GM23248 (cell line): Measurements from ENCODE around the gene QPCTL. TPM values are rescaled to one million over a fixed set of nuclear protein-coding genes. Genes with fewer than 3 reads are reported as not detected.

Experiments used
- DNase-seq: peaks from one replicate; pipeline ENCODE4 v3.0.0-alpha.2; 2015
- H2AFZ ChIP-seq: fragments of 200-600 bp; sonication (generic); 2 replicates; pipeline ENCODE4 v1.6.1; 2016; ENCODE audit warnings: antibody characterized with exemption
- H3F3A ChIP-seq: fragments of 200-600 bp; sonication (generic); 2 replicates; pipeline ENCODE4 v1.6.1; 2016; ENCODE audit warnings: mild to moderate bottlenecking, antibody characterized with exemption, mixed run types; ENCODE audit not compliant: insufficient read depth
- H3K27ac ChIP-seq: fragments of 200-600 bp; sonication (generic); 2 replicates; pipeline ENCODE4 v1.5.1; 2016; ENCODE audit warnings: mild to moderate bottlenecking
- H3K27me3 ChIP-seq: fragments of 200-600 bp; sonication (generic); replicated peaks from 2 replicates; pipeline ENCODE4 v1.6.1; 2016; ENCODE audit warnings: mild to moderate bottlenecking; ENCODE audit not compliant: insufficient read depth
- H3K36me3 ChIP-seq: fragments of 200-600 bp; sonication (generic); 2 replicates; pipeline ENCODE4 v1.6.1; 2016; ENCODE audit warnings: low read depth, mild to moderate bottlenecking
- H3K4me1 ChIP-seq: fragments of 200-600 bp; sonication (generic); 2 replicates; pipeline ENCODE4 v1.6.1; 2016; ENCODE audit warnings: mild to moderate bottlenecking; ENCODE audit not compliant: insufficient read depth
- H3K4me2 ChIP-seq: fragments of 200-600 bp; sonication (generic); one replicate; pipeline ENCODE4 v1.6.1; 2016; ENCODE audit warnings: mild to moderate bottlenecking; ENCODE audit not compliant: unreplicated experiment
- H3K4me3 ChIP-seq: fragments of 200-600 bp; sonication (generic); 2 replicates; pipeline ENCODE4 v1.5.1; 2016; ENCODE audit warnings: mild to moderate bottlenecking
- H3K79me2 ChIP-seq: fragments of 200-600 bp; sonication (generic); 2 replicates; pipeline ENCODE4 v1.6.1; 2016; ENCODE audit warnings: mild to moderate bottlenecking; ENCODE audit not compliant: insufficient read depth
- H3K9ac ChIP-seq: fragments of 200-600 bp; sonication (generic); 2 replicates; pipeline ENCODE4 v1.6.1; 2016; ENCODE audit warnings: mild to moderate bottlenecking
- H3K9me2 ChIP-seq: fragments of 200-600 bp; sonication (generic); 2 replicates; pipeline ENCODE4 v1.6.1; 2016; ENCODE audit warnings: mixed run types, mild to moderate bottlenecking, moderate library complexity; ENCODE audit not compliant: insufficient read depth
- H3K9me3 ChIP-seq: fragments of 200-600 bp; sonication (generic); one replicate; pipeline ENCODE4 v1.6.1; 2017; ENCODE audit warnings: low read depth
- H4K20me1 ChIP-seq: fragments of 200-600 bp; sonication (generic); 2 replicates; pipeline ENCODE4 v1.6.0; 2016; ENCODE audit not compliant: insufficient read depth
- EZH2 ChIP-seq: fragments of 200-600 bp; sonication (generic); IDR thresholded peaks from 2 replicates; pipeline ENCODE4 v1.6.1; 2018; ENCODE audit warnings: antibody characterized with exemption, mild to moderate bottlenecking; ENCODE audit not compliant: insufficient read depth, poor library complexity, severe bottlenecking
- EZH2phosphoT487 ChIP-seq: fragments of 200-600 bp; sonication (generic); IDR thresholded peaks from 2 replicates; pipeline ENCODE4 v1.6.1; 2018; ENCODE audit warnings: antibody characterized with exemption, moderate library complexity, mild to moderate bottlenecking, low read depth; ENCODE audit not compliant: insufficient read depth
- WGBS, 2 experiments: methylation state at CpG; one replicate each; pipeline ENCODE4 v1.1.6; 2015 to 2017; ENCODE audit warnings: low lambda C conversion rate in 2 of 2, low coverage in 1 of 2; ENCODE audit errors: missing lambda C conversion rate in 2 of 2; 5-methylcytosine and 5-hydroxymethylcytosine counted together
- in situ Hi-C: fragments of 300-500 bp; cut with MboI; formaldehyde crosslinking; loops from 2 replicates; pipeline ENCODE4 v1.15.0; 2020
- polyA plus RNA-seq: library from polyadenylated mRNA; unstranded; fragments of >200 nt; fragmentation: Nextera tagmentation; extraction: Ambion mirVana; gene quantifications from 2 replicates; pipeline ENCODE4 v1.2.1, GENCODE V29; 2016
- total RNA-seq: library from RNA; depleted of rRNA; stranded (reverse); fragments of >200 nt; shearing (Covaris generic); gene quantifications from 2 replicates; pipeline ENCODE4 v1.2.3, GENCODE V29; 2014

The QPCTL gene
- total and polyA plus RNA-seq, 2 experiments from 2014 or later: 7.4 to 13.2 TPM

GRCh38 chr19:45660636-45661035, 31.8 kb upstream of the QPCTL start:
- Histone ChIP-seq H3K27ac (no peak overlapping the region), H3K27me3 (no peaks in the 10 kb centered on the region; the same call in 1 of the 2 replicates), H4K20me1 (no peaks in the 10 kb centered on the region), H3K4me2 (no peak overlapping the region), H3K4me3 (no peak overlapping the region), H3K79me2 (no peaks in the 10 kb centered on the region), H3K9me3 (no peaks in the 10 kb centered on the region), H3K4me1 (no peaks in the 10 kb centered on the region), H3K36me3 (no peaks in the 10 kb centered on the region), H2AFZ (no peak overlapping the region), H3K9ac (no peak overlapping the region), H3K9me2 (no peaks in the 10 kb centered on the region), H3F3A (no peaks in the 10 kb centered on the region)
- in situ Hi-C loops: no loop called here
- no peak for TF ChIP-seq EZH2phosphoT487
- TF ChIP-seq EZH2: no peak
- 10 to 25% methylated on average over 7 to 8 of the region's 8 CpGs for WGBS, 2 experiments
- no peak for DNase-seq

- WGBS, 2 experiments: 92 to 100% methylated on average over 1 of the region's 1 CpG
- in situ Hi-C loops: no loop called here
- no peaks in the 10 kb centered on the region for H3F3A ChIP-seq
- H3K79me2 ChIP-seq: no peaks in the 10 kb centered on the region
- H3K4me3 ChIP-seq: no peak overlapping the region
- H3K4me1 ChIP-seq: peaks cover 4% of the 10 kb centered on the region
- no peak overlapping the region for H3K9ac ChIP-seq
- H2AFZ ChIP-seq: no peak overlapping the region
- H3K9me2 ChIP-seq: no peaks in the 10 kb centered on the region
- H3K9me3 ChIP-seq: no peaks in the 10 kb centered on the region
- H3K4me2 ChIP-seq: no peak overlapping the region
- no peaks in the 10 kb centered on the region for H4K20me1 ChIP-seq
- TF ChIP-seq EZH2 (no peak), EZH2phosphoT487 (no peak)
- H3K27ac ChIP-seq: no peak overlapping the region
- no peak for DNase-seq
- H3K36me3 ChIP-seq: no peaks in the 10 kb centered on the region
- no peaks in the 10 kb centered on the region; the same call in 1 of the 2 replicates for H3K27me3 ChIP-seq
Observed at GRCh38 chr19:45663800-45664199, 28.7 kb upstream of the QPCTL start.

- TF ChIP-seq EZH2 (no peak), EZH2phosphoT487 (no peak)
- Histone ChIP-seq H3K9me3 (no peaks in the 10 kb centered on the region), H3K79me2 (no peaks in the 10 kb centered on the region), H3K9ac (no peak overlapping the region), H3K36me3 (no peaks in the 10 kb centered on the region), H3K9me2 (no peaks in the 10 kb centered on the region), H4K20me1 (no peaks in the 10 kb centered on the region), H3F3A (no peaks in the 10 kb centered on the region), H2AFZ (no peak overlapping the region), H3K27ac (no peak overlapping the region), H3K4me2 (no peak overlapping the region), H3K27me3 (no peaks in the 10 kb centered on the region; the same call in 1 of the 2 replicates), H3K4me1 (peaks cover 9% of the 10 kb centered on the region), H3K4me3 (no peak overlapping the region)
- DNase-seq: no peak
- in situ Hi-C loops: no loop called here
- WGBS, 2 experiments: 22 to 24% methylated on average over 7 of the region's 7 CpGs
Observed at GRCh38 chr19:45664575-45664974, 27.9 kb upstream of the QPCTL start.

GRCh38 chr19:45667620-45668341, 24.7 kb upstream of the QPCTL start, which contains the start of gene GIPR:
GIPR (plus strand) TSS chr19:45668221; CDS start chr19:45669521, 1,300 bp downstream.
- H3F3A ChIP-seq: no peaks in the 10 kb centered on the region
- peak within 1 kb of the TSS; percentile 67 for H3K4me3 ChIP-seq
- no peaks in the 10 kb centered on the region for H3K36me3 ChIP-seq
- 16 to 32% methylated on average over 9 to 15 of the region's 15 CpGs for WGBS, 2 experiments
- H3K27me3 ChIP-seq: 0 out of 2 replicates have a peak, but pooled peaks cover 9% of the 10 kb centered on the region
- in situ Hi-C loops: no loop called here
- H3K4me2 ChIP-seq: peak within 1 kb of the TSS; percentile 88
- DNase-seq: peak; percentile 72
- no peak for TF ChIP-seq EZH2phosphoT487
- no peak for TF ChIP-seq EZH2
- peak within 1 kb of the TSS; percentile 84 for H2AFZ ChIP-seq
- no peaks in the 10 kb centered on the region for H3K9me2 ChIP-seq
- no peaks in the 10 kb centered on the region for H3K9me3 ChIP-seq
- H3K79me2 ChIP-seq: no peaks in the 10 kb centered on the region
- peak within 1 kb of the TSS; percentile 53 for H3K9ac ChIP-seq
- H3K27ac ChIP-seq: no peak within 1 kb of the TSS
- peaks cover 10% of the 10 kb centered on the region for H3K4me1 ChIP-seq
- H4K20me1 ChIP-seq: no peaks in the 10 kb centered on the region
